IMR-90 (cell line): Measurements from ENCODE around the gene TUBB6. TPM values are rescaled to one million over a fixed set of nuclear protein-coding genes. Genes with fewer than 3 reads are reported as not detected.

ENCODE experiments used
- ATAC-seq: fragments of 200-7000 bp; cut with Tn5 transposase; 2 replicates; pipeline ENCODE4 v1.9.1; 2020; ENCODE audit warnings: low read depth, mild to moderate bottlenecking, moderate library complexity
- BruUV-seq: library from RNA; stranded (reverse); fragments of 400-500 nt; replicated peaks from 2 replicates; lab custom pipeline; 2021; lab: Mats Ljungman, UMichigan
- CTCF ChIA-PET: fragments of 300-600 bp; formaldehyde crosslinking; extraction: SDS; loops from one replicate; lab custom pipeline; 2021; ENCODE audit warnings: antibody characterized with exemption; lab: Yijun Ruan, JAX
- POLR2A ChIA-PET: fragments of 300-600 bp; sonication (Branson Sonifier 250); formaldehyde crosslinking; loops from one replicate; lab custom pipeline; 2022; ENCODE audit warnings: antibody characterized with exemption; ENCODE audit not compliant: unreplicated experiment; lab: Charles Lee
- DNase-seq: peaks from one replicate; pipeline ENCODE4 v3.0.0; 2013
- H2AFZ ChIP-seq: replicated peaks from 2 replicates; pipeline ENCODE3; 2013; ENCODE audit warnings: low read length, mild to moderate bottlenecking; ENCODE audit not compliant: poor library complexity
- H2AK5ac ChIP-seq: 2 replicates; pipeline ENCODE4 v1.6.1; 2013; ENCODE audit warnings: low read depth, low read length, inconsistent platforms
- H2AK9ac ChIP-seq: replicated peaks from 2 replicates; pipeline ENCODE3; 2013; ENCODE audit warnings: mild to moderate bottlenecking, low read depth, low read length, moderate library complexity; ENCODE audit not compliant: poor library complexity
- H2BK120ac ChIP-seq: 2 replicates; pipeline ENCODE4 v1.6.1; 2013; ENCODE audit warnings: low read depth, low read length, inconsistent platforms
- H2BK15ac ChIP-seq: 3 replicates; pipeline ENCODE4 v1.6.1; 2013; ENCODE audit warnings: low read depth, low read length, inconsistent platforms
- H2BK20ac ChIP-seq: 2 replicates; pipeline ENCODE4 v1.6.1; 2013; ENCODE audit warnings: low read depth, mild to moderate bottlenecking, inconsistent platforms, low read length, moderate library complexity
- H2BK5ac ChIP-seq: 2 replicates; pipeline ENCODE4 v1.6.1; 2013; ENCODE audit warnings: mild to moderate bottlenecking, low read depth, low read length, inconsistent platforms; ENCODE audit not compliant: poor library complexity, severe bottlenecking
- H3K14ac ChIP-seq: replicated peaks from 2 replicates; pipeline ENCODE4 v1.6.1; 2013; ENCODE audit warnings: low read depth, low read length, inconsistent platforms
- H3K18ac ChIP-seq: 2 replicates; pipeline ENCODE4 v1.6.1; 2013; ENCODE audit warnings: low read depth, low read length, control low read depth
- H3K23ac ChIP-seq: 2 replicates; pipeline ENCODE4 v1.6.1; 2013; ENCODE audit warnings: low read depth, low read length, inconsistent platforms
- H3K27ac ChIP-seq: 2 replicates; pipeline ENCODE4 v1.5.1; 2013; ENCODE audit warnings: mild to moderate bottlenecking, control low read depth, low read length; ENCODE audit not compliant: insufficient read depth
- H3K27me3 ChIP-seq: 2 replicates; pipeline ENCODE4 v1.6.1; 2013; ENCODE audit warnings: low read length; ENCODE audit not compliant: control insufficient read depth, insufficient read depth
- H3K36me3 ChIP-seq: 2 replicates; pipeline ENCODE4 v1.6.1; 2013; ENCODE audit warnings: low read length, mixed read lengths; ENCODE audit not compliant: control insufficient read depth, insufficient read depth
- H3K4ac ChIP-seq: 2 replicates; pipeline ENCODE4 v1.6.1; 2013; ENCODE audit warnings: low read depth, low read length, inconsistent platforms
- H3K4me1 ChIP-seq: 2 replicates; pipeline ENCODE4 v1.6.1; 2013; ENCODE audit warnings: low read length, mixed read lengths; ENCODE audit not compliant: control insufficient read depth, insufficient read depth
- H3K4me2 ChIP-seq: 2 replicates; pipeline ENCODE4 v1.6.1; 2013; ENCODE audit warnings: low read depth, mild to moderate bottlenecking, control low read depth, low read length, moderate library complexity
- H3K4me3 ChIP-seq: 2 replicates; pipeline ENCODE4 v1.5.1; 2013; ENCODE audit warnings: low read depth, mild to moderate bottlenecking, control low read depth, low read length, moderate library complexity; ENCODE audit not compliant: insufficient read depth
- H3K56ac ChIP-seq: 2 replicates; pipeline ENCODE4 v1.6.1; 2013; ENCODE audit warnings: low read length, inconsistent platforms; ENCODE audit not compliant: insufficient read depth; ENCODE audit errors: extremely low read depth
- H3K79me1 ChIP-seq, 2 experiments: 2 replicates each; pipeline ENCODE4 v1.6.1; 2013; ENCODE audit warnings: low read length in 2 of 2, inconsistent platforms in 1 of 2, low read depth in 1 of 2
- H3K9ac ChIP-seq: 2 replicates; pipeline ENCODE4 v1.6.1; 2013; ENCODE audit warnings: low read depth, low read length, control low read depth
- H3K9me1 ChIP-seq: 2 replicates; pipeline ENCODE4 v1.6.1; 2013; ENCODE audit warnings: low read length, inconsistent platforms; ENCODE audit not compliant: insufficient read depth
- H3K9me3 ChIP-seq: 2 replicates; pipeline ENCODE4 v1.6.1; 2013; ENCODE audit warnings: low read length; ENCODE audit not compliant: control insufficient read depth, insufficient read depth
- H4K20me1 ChIP-seq: 2 replicates; pipeline ENCODE4 v1.6.1; 2013; ENCODE audit warnings: low read length, inconsistent platforms; ENCODE audit not compliant: insufficient read depth
- H4K5ac ChIP-seq: 2 replicates; pipeline ENCODE4 v1.6.1; 2013; ENCODE audit warnings: mild to moderate bottlenecking, low read depth, low read length, control low read depth
- H4K8ac ChIP-seq, 2 experiments: 2 replicates each; pipeline ENCODE4 v1.6.1; 2013; ENCODE audit warnings: low read depth in 2 of 2, low read length in 2 of 2, control low read depth in 1 of 2, inconsistent platforms in 1 of 2
- H4K91ac ChIP-seq: 2 replicates; pipeline ENCODE4 v1.6.1; 2013; ENCODE audit warnings: low read depth, low read length, inconsistent platforms; ENCODE audit not compliant: insufficient read depth
- BHLHE40 ChIP-seq: fragments of 150-350 bp; IDR thresholded peaks from 2 replicates; pipeline ENCODE4 v1.6.1; 2016; ENCODE audit warnings: mild to moderate bottlenecking, low read depth, low read length
- CEBPB ChIP-seq: IDR thresholded peaks from 2 replicates; pipeline ENCODE4 v1.6.1; 2012; ENCODE audit warnings: low read depth, low read length, improper control_type of control experiment
- CHD1 ChIP-seq: IDR thresholded peaks from 2 replicates; pipeline ENCODE4 v1.6.1; 2012; ENCODE audit warnings: low read depth, low read length, improper control_type of control experiment
- CTCF ChIP-seq: conservative IDR thresholded peaks from 2 replicates; pipeline ENCODE4 v1.5.1; 2012; ENCODE audit warnings: mild to moderate bottlenecking, low read depth, low read length, improper control_type of control experiment
- ELK1 ChIP-seq: fragments of 150-350 bp; IDR thresholded peaks from 2 replicates; pipeline ENCODE4 v1.6.1; 2016; ENCODE audit warnings: low read depth, mild to moderate bottlenecking, low read length, moderate library complexity, borderline replicate concordance
- MAFK ChIP-seq: IDR thresholded peaks from 2 replicates; pipeline ENCODE4 v1.6.1; 2012; ENCODE audit warnings: low read depth, low read length, improper control_type of control experiment
- MAZ ChIP-seq: IDR thresholded peaks from 2 replicates; pipeline ENCODE4 v1.6.1; 2012; ENCODE audit warnings: low read depth, mild to moderate bottlenecking, low read length, improper control_type of control experiment, moderate library complexity, borderline replicate concordance
- MXI1 ChIP-seq: IDR thresholded peaks from 2 replicates; pipeline ENCODE4 v1.6.1; 2012; ENCODE audit warnings: low read depth, mild to moderate bottlenecking, low read length, moderate library complexity, borderline replicate concordance
- NFE2L2 ChIP-seq: fragments of 150-350 bp; IDR thresholded peaks from 2 replicates; pipeline ENCODE4 v1.6.1; 2016; ENCODE audit warnings: low read depth, mild to moderate bottlenecking, low read length
- POLR2A ChIP-seq: IDR thresholded peaks from 2 replicates; pipeline ENCODE4 v1.6.1; 2012; ENCODE audit warnings: mild to moderate bottlenecking, low read depth, low read length
- RAD21 ChIP-seq: IDR thresholded peaks from 2 replicates; pipeline ENCODE4 v1.6.1; 2012; ENCODE audit warnings: low read length, improper control_type of control experiment
- RCOR1 ChIP-seq: IDR thresholded peaks from 2 replicates; pipeline ENCODE4 v1.6.1; 2012; ENCODE audit warnings: mild to moderate bottlenecking, low read length, improper control_type of control experiment; ENCODE audit not compliant: insufficient replicate concordance
- RFX5 ChIP-seq: IDR thresholded peaks from 2 replicates; pipeline ENCODE4 v1.8.0; 2012; ENCODE audit warnings: low read depth, mild to moderate bottlenecking, low read length, moderate library complexity
- SMC3 ChIP-seq: fragments of 150-350 bp; IDR thresholded peaks from 2 replicates; pipeline ENCODE4 v1.6.1; 2016; ENCODE audit warnings: low read depth, mild to moderate bottlenecking, antibody characterized with exemption, low read length, moderate library complexity
- USF2 ChIP-seq: fragments of 150-350 bp; IDR thresholded peaks from 2 replicates; pipeline ENCODE4 v1.6.1; 2017; ENCODE audit warnings: mild to moderate bottlenecking, antibody characterized with exemption, low read length, low read depth
- WGBS, 2 experiments: methylation state at CpG; one replicate each; pipeline versions ENCODE4 v1.1.5 to v1.1.7; 2013; ENCODE audit warnings: missing lambda C conversion rate in 2 of 2; ENCODE audit not compliant: insufficient read length in 1 of 2; ENCODE audit errors: extremely low coverage in 2 of 2; 5-methylcytosine and 5-hydroxymethylcytosine counted together
- dilution Hi-C: fragments of 300-500 bp; cut with HindIII; formaldehyde crosslinking; loops from one replicate; pipeline ENCODE4 v1.14.3; 2018; ENCODE audit warnings: low sequenced_read_pairs; ENCODE audit not compliant: unreplicated experiment
- in situ Hi-C: fragments of 300-500 bp; cut with MboI; formaldehyde crosslinking; loops from 3 replicates; pipeline ENCODE4 v1.14.3; 2019; ENCODE audit warnings: low sequenced_read_pairs, inconsistent platforms, mixed read lengths
- intact Hi-C: fragments of 100-400 bp; cut with micrococcal nuclease; formaldehyde crosslinking; loops from 2 replicates; pipeline ENCODE4 v1.10.0; 2022
- polyA plus RNA-seq, 3 experiments: library from polyadenylated mRNA; depleted of rRNA; stranded (reverse); fragments of >200 nt; gene quantifications; 2 replicates each; pipeline ENCODE4 v1.2.3, GENCODE V29; 2012; ENCODE audit warnings: low replicate concordance in 1 of 3
- total RNA-seq: library from RNA; depleted of rRNA; stranded (reverse); fragments of >200 nt; gene quantifications from 2 replicates; pipeline ENCODE4 v1.2.3, GENCODE V29; 2012

Gene TUBB6
- total and polyA plus RNA-seq, 2 of the 4 experiments (the other 2 are of a cell fraction): 927 to 1,040 TPM

- Histone ChIP-seq H3K27me3 (no peaks in the 10 kb centered on the region), H3K27ac (no peak overlapping the region), H3K4me1 (peaks cover 9% of the 10 kb centered on the region), H2BK5ac (no peak overlapping the region), H3K4me2 (no peak overlapping the region), H4K91ac (no peak overlapping the region), H3K18ac (no peak overlapping the region), H3K36me3 (no peaks in the 10 kb centered on the region), H2AFZ (no peak overlapping the region), H3K9me3 (peaks cover 3% of the 10 kb centered on the region), H4K5ac (no peak overlapping the region), H4K8ac (no peak overlapping the region), H4K20me1 (no peaks in the 10 kb centered on the region; the same call in 1 of the 2 replicates), H2BK20ac (no peak overlapping the region), H3K9ac (no peak overlapping the region), H3K56ac (no peak overlapping the region), H3K79me1 (peaks cover 14 to 33% of the 10 kb centered on the region in 2 experiments; a peak in 3 of 4 replicates), H3K23ac (no peak overlapping the region), H3K4me3 (no peak overlapping the region), H2AK5ac (no peak overlapping the region), H3K4ac (no peak overlapping the region), H2AK9ac (peak overlapping the region; percentile 7), H3K9me1 (peaks cover 13% of the 10 kb centered on the region; the same call in 1 of the 2 replicates), H2BK120ac (no peak overlapping the region), H2BK15ac (no peak overlapping the region), H3K14ac (no peak overlapping the region)
- intact Hi-C loops: no loop called here
- 81% methylated on average over 3 of the region's 14 CpGs; no CpG with 5 or more reads in 1 of the 2 experiments for WGBS, 2 experiments
- ChIA-PET POLR2A (interaction anchor here (0.6 kb wide), 1 partner anchor 338 kb away, joined by 3 read pairs; no protein-coding TSS in a partner anchor), CTCF (no interaction called here)
- BruUV-seq: no TSS peak
- in situ Hi-C loops: no loop called here
- no peak for DNase-seq
- no peak for ATAC-seq
- dilution Hi-C loops: no loop called here
- TF ChIP-seq SMC3 (no peak), RCOR1 (no peak), CTCF (no peak), RAD21 (no peak), POLR2A (no peak), MXI1 (no peak), MAFK (no peak), RFX5 (no peak), ELK1 (no peak), USF2 (no peak), BHLHE40 (no peak), NFE2L2 (no peak), MAZ (no peak), CEBPB (no peak), CHD1 (no peak)
Observed at GRCh38 chr18:12302391-12303147, 5.5 kb upstream of the TUBB6 start.
